K562 (cell line): ENCODE measurements around the gene NEUROD4. TPM values are rescaled to one million over a fixed set of nuclear protein-coding genes. Genes with fewer than 3 reads are reported as not detected.

Experiments
- ATAC-seq: fragments of 200-7000 bp; cut with Tn5 transposase; 3 replicates; pipeline ENCODE4 v1.9.1; 2020; ENCODE audit warnings: moderate library complexity
- BruUV-seq: library from RNA; stranded (reverse); fragments of 400-500 nt; replicated peaks from 2 replicates; lab custom pipeline; 2021; lab: Mats Ljungman, UMichigan
- CTCF ChIA-PET: fragments of 300-600 bp; formaldehyde crosslinking; extraction: SDS; loops from one replicate; lab custom pipeline; 2021; ENCODE audit warnings: low intra/inter-chr PET ratio; lab: Yijun Ruan, JAX
- POLR2A ChIA-PET: fragments of 300-600, 350-650 bp; sonication (Branson Sonifier 250); formaldehyde crosslinking; extraction: SDS; loops from one replicate; lab custom pipeline; 2021; ENCODE audit warnings: antibody characterized with exemption, inconsistent platforms; lab: Yijun Ruan, JAX
- DNase-seq, 4 experiments: peaks; one replicate each; pipeline versions ENCODE4 v3.0.0 to v3.0.0-alpha.2; 2011 to 2018; ENCODE audit warnings: low spot score in 3 of 4, mixed read lengths in 3 of 4; ENCODE audit errors: extremely low read depth in 1 of 4
- FAIRE-seq: peaks from 2 replicates; lab custom pipeline; 2011; peaks lifted over from hg19 to GRCh38; lab: Jason Lieb, UNC
- H2AFZ ChIP-seq: 2 replicates; pipeline ENCODE4 v1.6.0; 2011; ENCODE audit warnings: low read depth, low read length, control low read depth, inconsistent platforms
- H3K27ac ChIP-seq: fragments of 200-600 bp; 3 replicates; pipeline ENCODE4 v1.8.0; 2011; ENCODE audit warnings: low read depth, mild to moderate bottlenecking, control low read depth, inconsistent platforms, low read length, moderate library complexity, mixed read lengths; ENCODE audit errors: extremely low read depth
- H3K27me3 ChIP-seq, 2 experiments: fragments of 300-600 bp in 1 of 2; 2 replicates in 1 of 2; 3 replicates in 1 of 2; pipeline versions ENCODE4 v1.6.0 to v1.8.0; 2011; ENCODE audit warnings: inconsistent platforms in 2 of 2, low read length in 2 of 2, mild to moderate bottlenecking in 1 of 2, mixed read lengths in 1 of 2, moderate library complexity in 1 of 2; ENCODE audit not compliant: control insufficient read depth in 2 of 2, insufficient read depth in 2 of 2
- H3K36me3 ChIP-seq: fragments of 300-600 bp; 3 replicates; pipeline ENCODE4 v1.8.0; 2011; ENCODE audit warnings: mild to moderate bottlenecking, low read length, inconsistent platforms; ENCODE audit not compliant: control insufficient read depth, insufficient read depth
- H3K4me1 ChIP-seq, 2 experiments: fragments of 200-600 bp in 1 of 2; replicated peaks in 1 of 2; 2 replicates in 1 of 2; 3 replicates in 1 of 2; pipeline versions ENCODE4 v1.5.1 to v1.8.0; 2011; ENCODE audit warnings: inconsistent platforms in 2 of 2, low read length in 2 of 2, mild to moderate bottlenecking in 1 of 2, mixed read lengths in 1 of 2, moderate library complexity in 1 of 2; ENCODE audit not compliant: control insufficient read depth in 2 of 2, insufficient read depth in 2 of 2
- H3K4me2 ChIP-seq: 2 replicates; pipeline ENCODE4 v1.6.1; 2011; ENCODE audit warnings: low read length, control low read depth, inconsistent platforms, mixed read lengths; ENCODE audit not compliant: insufficient read depth
- H3K4me3 ChIP-seq: fragments of 200-600 bp; sonication (generic), shearing (Covaris generic); 2 replicates; pipeline ENCODE4 v1.5.1; 2016; ENCODE audit warnings: control low read depth, inconsistent platforms
- H3K79me2 ChIP-seq: fragments of 200-600 bp; 3 replicates; pipeline ENCODE4 v1.8.0; 2011; ENCODE audit warnings: low read length, inconsistent platforms; ENCODE audit not compliant: control insufficient read depth, insufficient read depth
- H3K9ac ChIP-seq, 2 experiments: 2 replicates each; pipeline versions ENCODE4 v1.6.0 to v1.6.1; 2011; ENCODE audit warnings: low read depth in 2 of 2, low read length in 2 of 2, control low read depth in 1 of 2, inconsistent platforms in 1 of 2, mild to moderate bottlenecking in 1 of 2, mixed read lengths in 1 of 2; ENCODE audit not compliant: insufficient read depth in 1 of 2
- H3K9me1 ChIP-seq: one replicate; pipeline ENCODE4 v1.6.0; 2011; ENCODE audit warnings: inconsistent platforms, mild to moderate bottlenecking, low read length, moderate library complexity; ENCODE audit not compliant: control insufficient read depth, insufficient read depth
- H3K9me3 ChIP-seq: replicated peaks from 2 replicates; pipeline ENCODE4 v1.5.1; 2011; ENCODE audit warnings: low read depth, low read length, inconsistent platforms; ENCODE audit not compliant: control insufficient read depth, insufficient read depth
- H4K20me1 ChIP-seq: replicated peaks from 2 replicates; pipeline ENCODE4 v1.6.1; 2011; ENCODE audit warnings: low read length, inconsistent platforms, mixed read lengths; ENCODE audit not compliant: control insufficient read depth, insufficient read depth
- CSDE1 ChIP-seq, 2 experiments: fragments of 450-650 bp; IDR thresholded peaks; 2 replicates each; pipeline ENCODE4 v1.6.1; 2016; ENCODE audit warnings: mild to moderate bottlenecking in 1 of 2
- E2F8 ChIP-seq: fragments of 450-650 bp; IDR thresholded peaks from 2 replicates; pipeline ENCODE4 v1.7.1; 2018; ENCODE audit warnings: mild to moderate bottlenecking, low read depth; ENCODE audit not compliant: partially characterized antibody
- KDM5B ChIP-seq: fragments of 200-600 bp; sonication (generic); IDR thresholded peaks from 2 replicates; pipeline ENCODE4 v1.6.1; 2012; ENCODE audit warnings: low read depth, mild to moderate bottlenecking, moderate library complexity, low read length, control low read depth, inconsistent platforms; ENCODE audit not compliant: insufficient replicate concordance
- MITF ChIP-seq: IDR thresholded peaks from 2 replicates; pipeline ENCODE4 v1.6.1; 2014; ENCODE audit warnings: antibody characterized with exemption
- NFE2 ChIP-seq: IDR thresholded peaks from 2 replicates; pipeline ENCODE4 v1.6.1; 2014; ENCODE audit warnings: antibody characterized with exemption, low read depth
- SIN3B ChIP-seq: fragments of 450-650 bp; IDR thresholded peaks from 2 replicates; pipeline ENCODE4 v1.6.1; 2017; ENCODE audit warnings: low read depth, mild to moderate bottlenecking, moderate library complexity
- SMARCA4 ChIP-seq: fragments of 450-650 bp; IDR thresholded peaks from 2 replicates; pipeline ENCODE4 v1.6.1; 2016
- SRF ChIP-seq, 2 experiments: fragments of 250-450, 450-650 bp in 1 of 2; sonication (Bioruptor Pico) in 1 of 2; sonication (generic) in 1 of 2; formaldehyde crosslinking; IDR thresholded peaks; 2 replicates each; pipeline versions ENCODE4 v1.5.0 to v1.5.1; 2020 to 2022; ENCODE audit warnings: mild to moderate bottlenecking in 1 of 2, missing genetic modification reagents in 1 of 2
- TSHZ1 ChIP-seq: fragments of 250-450 bp; sonication (Bioruptor Pico); IDR thresholded peaks from 2 replicates; pipeline ENCODE4 v1.4.0; 2020; ENCODE audit warnings: mild to moderate bottlenecking, moderate library complexity
- ZBTB17 ChIP-seq: fragments of 450-650 bp; formaldehyde crosslinking; IDR thresholded peaks from 2 replicates; pipeline ENCODE4 v1.4.0; 2020; ENCODE audit warnings: mild to moderate bottlenecking
- ZBTB5 ChIP-seq: fragments of 450-650 bp; IDR thresholded peaks from 2 replicates; pipeline ENCODE4 v1.6.1; 2017; ENCODE audit warnings: antibody characterized with exemption
- ZNF217 ChIP-seq: sonication (generic); formaldehyde crosslinking; IDR thresholded peaks from 2 replicates; pipeline ENCODE4 v1.8.0; 2022; ENCODE audit warnings: mild to moderate bottlenecking, missing genetic modification reagents
- ZNF586 ChIP-seq: fragments of 450-650 bp; formaldehyde crosslinking; conservative IDR thresholded peaks from 2 replicates; pipeline ENCODE4 v1.4.0; 2020; ENCODE audit warnings: mild to moderate bottlenecking, moderate library complexity
- ZNF780A ChIP-seq: fragments of 250-450 bp; sonication (Bioruptor Pico); IDR thresholded peaks from 2 replicates; pipeline ENCODE4 v1.5.0; 2021; ENCODE audit warnings: mild to moderate bottlenecking
- WGBS: fragments of 100-300 bp; shearing (Covaris generic); methylation state at CpG from one replicate; pipeline ENCODE4 v1.1.6; 2016; ENCODE audit warnings: low coverage, mixed read lengths; ENCODE audit not compliant: insufficient coverage; ENCODE audit errors: missing lambda C conversion rate; 5-methylcytosine and 5-hydroxymethylcytosine counted together
- in situ Hi-C: fragments of 300-500 bp; cut with MboI; formaldehyde crosslinking; loops from 4 replicates; pipeline ENCODE4 v1.15.0; 2018; ENCODE audit warnings: inconsistent platforms, mixed read lengths
- intact Hi-C: fragments of 100-400 bp; cut with micrococcal nuclease; formaldehyde crosslinking; loops from 2 replicates; pipeline ENCODE4 v1.14.2; 2022
- polyA plus RNA-seq, 8 experiments: library from polyadenylated mRNA; depleted of rRNA in 4 of 8; stranded (reverse) in 5 of 8; unstranded in 3 of 8; fragments of >200 nt; fragmentation: Nextera tagmentation in 2 of 8; fragmentation: Illumina TruSeq in 1 of 8; extraction: Ambion mirVana in 2 of 8; extraction: Trizol in 1 of 8; gene quantifications; 2 replicates each; pipeline versions ENCODE4 v1.2.1 to v1.2.3, GENCODE V29; 2011 to 2014; ENCODE audit warnings: inconsistent platforms in 1 of 8, missing spikeins in 1 of 8
- total RNA-seq, 7 experiments: library from RNA; depleted of rRNA in 6 of 7; stranded (reverse); fragments of >200 nt in 6 of 7; fragmentation: Illumina TruSeq in 2 of 7; extraction: Trizol in 2 of 7; gene quantifications; 2 replicates each; pipeline versions ENCODE4 v1.2.1 to v1.2.3, GENCODE V29; 2011 to 2021; ENCODE audit warnings: low replicate concordance in 1 of 7

Gene NEUROD4
- total and polyA plus RNA-seq, 9 of the 15 experiments (the other 6 are each of a cell fraction or from before 2014, with no cell fraction given): not detected

- BruUV-seq: no TSS peak
- Histone ChIP-seq H3K4me3 (no peak overlapping the region), H3K4me2 (no peak overlapping the region), H3K9me3 (no peaks in the 10 kb centered on the region), H3K36me3 (no peaks in the 10 kb centered on the region), H2AFZ (no peak overlapping the region), H3K79me2 (no peaks in the 10 kb centered on the region), H3K9ac (no peak overlapping the region), H4K20me1 (no peaks in the 10 kb centered on the region), H3K27me3 (no peaks in the 10 kb centered on the region), H3K4me1 (peaks cover 6 to 59% of the 10 kb centered on the region in 2 experiments; a peak in 4 of 5 replicates), H3K9me1 (no peaks in the 10 kb centered on the region), H3K27ac (no peak overlapping the region)
- ATAC-seq (no peak), FAIRE-seq (no peak), DNase-seq (no peak)
- 72% methylated on average over 2 of the region's 2 CpGs for WGBS
- intact Hi-C loops: no loop called here
- ChIA-PET POLR2A (interaction anchor here (0.6 to 1.0 kb wide), 2 partner anchors 12 to 383 kb away, joined by 3 read pairs; no protein-coding TSS in a partner anchor), CTCF (no interaction called here)
- in situ Hi-C loops: no loop called here
- TF ChIP-seq ZBTB5: no peak
- TF ChIP-seq CSDE1 (IDR thresholded peaks at IDR 0.05): no peak
- no peak for TF ChIP-seq E2F8
- TF ChIP-seq KDM5B: no peak
- TF ChIP-seq ZNF217 (CRISPR knock-in tag): no peak
- no peak for TF ChIP-seq NFE2
- no peak for TF ChIP-seq TSHZ1 (CRISPR knock-in tag)
- no peak for TF ChIP-seq SRF (CRISPR knock-in tag; IDR thresholded peaks at IDR 0.05)
- no peak for TF ChIP-seq ZNF586 (CRISPR knock-in tag)
- no peak for TF ChIP-seq SIN3B
- TF ChIP-seq ZNF780A (CRISPR knock-in tag): no peak
- TF ChIP-seq SMARCA4: no peak
- TF ChIP-seq ZBTB17 (CRISPR knock-in tag): no peak
- no peak for TF ChIP-seq MITF
Measured at GRCh38 chr12:54981796-54982195, 38.0 kb upstream of the NEUROD4 start.
